ENCODE results near the gene GNL3. TPM values are rescaled to one million over a fixed set of nuclear protein-coding genes. Genes with fewer than 3 reads are reported as not detected.
"Not testable (repeated sequence)": the region's sequence is repeated elsewhere in the genome, so short reads cannot be mapped to it uniquely, and the experiment has no call there.

Gene GNL3
- total RNA-seq, 1 donor from 2014 or later, result 35.2 TPM

DNA sequence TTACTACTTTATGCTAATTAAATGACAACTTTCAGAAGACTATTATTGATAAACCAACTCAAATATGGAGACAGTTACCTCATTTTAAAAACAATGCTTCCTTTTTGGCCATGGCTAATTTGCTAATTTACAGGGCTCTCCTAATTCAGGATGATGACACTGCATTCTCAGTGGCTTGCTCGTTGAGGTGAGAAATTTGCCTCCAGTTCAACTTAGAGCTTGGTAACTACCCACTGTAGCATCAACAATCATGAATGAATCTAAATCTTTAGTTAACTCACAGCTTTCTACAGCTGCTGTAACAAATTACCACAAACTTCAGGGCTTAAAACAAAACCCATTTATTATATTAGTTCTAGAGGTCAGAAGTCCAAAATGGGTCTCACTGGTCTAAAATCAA is 14.2 kb upstream of the GNL3 start:
- DNase-seq, result no peak
- no peaks in the 10 kb centered on the region for H3K27me3 ChIP-seq (ENCODE audit: low read depth)
- no peak overlapping the region for H3K4me3 ChIP-seq
- intact Hi-C loops (cut with DNase I), result no loop called here
- TF ChIP-seq, protein P1, sequence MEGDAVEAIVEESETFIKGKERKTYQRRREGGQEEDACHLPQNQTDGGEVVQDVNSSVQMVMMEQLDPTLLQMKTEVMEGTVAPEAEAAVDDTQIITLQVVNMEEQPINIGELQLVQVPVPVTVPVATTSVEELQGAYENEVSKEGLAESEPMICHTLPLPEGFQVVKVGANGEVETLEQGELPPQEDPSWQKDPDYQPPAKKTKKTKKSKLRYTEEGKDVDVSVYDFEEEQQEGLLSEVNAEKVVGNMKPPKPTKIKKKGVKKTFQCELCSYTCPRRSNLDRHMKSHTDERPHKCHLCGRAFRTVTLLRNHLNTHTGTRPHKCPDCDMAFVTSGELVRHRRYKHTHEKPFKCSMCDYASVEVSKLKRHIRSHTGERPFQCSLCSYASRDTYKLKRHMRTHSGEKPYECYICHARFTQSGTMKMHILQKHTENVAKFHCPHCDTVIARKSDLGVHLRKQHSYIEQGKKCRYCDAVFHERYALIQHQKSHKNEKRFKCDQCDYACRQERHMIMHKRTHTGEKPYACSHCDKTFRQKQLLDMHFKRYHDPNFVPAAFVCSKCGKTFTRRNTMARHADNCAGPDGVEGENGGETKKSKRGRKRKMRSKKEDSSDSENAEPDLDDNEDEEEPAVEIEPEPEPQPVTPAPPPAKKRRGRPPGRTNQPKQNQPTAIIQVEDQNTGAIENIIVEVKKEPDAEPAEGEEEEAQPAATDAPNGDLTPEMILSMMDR (IDR thresholded peaks at IDR 0.05), result no peak
- peaks cover 86% of the 10 kb centered on the region for H3K36me3 ChIP-seq
- H3K4me1 ChIP-seq, result peaks cover 24% of the 10 kb centered on the region
- no peak overlapping the region for H3K27ac ChIP-seq
- no peak for ATAC-seq
- no peaks in the 10 kb centered on the region for H3K9me3 ChIP-seq

- ATAC-seq; intact Hi-C loops (cut with DNase I): not testable (repeated sequence)
- H3K36me3 ChIP-seq, result peaks cover 96% of the 10 kb centered on the region
Measured at GRCh38 chr3:52676201-52676600, 9.6 kb upstream of the GNL3 start.

DNA sequence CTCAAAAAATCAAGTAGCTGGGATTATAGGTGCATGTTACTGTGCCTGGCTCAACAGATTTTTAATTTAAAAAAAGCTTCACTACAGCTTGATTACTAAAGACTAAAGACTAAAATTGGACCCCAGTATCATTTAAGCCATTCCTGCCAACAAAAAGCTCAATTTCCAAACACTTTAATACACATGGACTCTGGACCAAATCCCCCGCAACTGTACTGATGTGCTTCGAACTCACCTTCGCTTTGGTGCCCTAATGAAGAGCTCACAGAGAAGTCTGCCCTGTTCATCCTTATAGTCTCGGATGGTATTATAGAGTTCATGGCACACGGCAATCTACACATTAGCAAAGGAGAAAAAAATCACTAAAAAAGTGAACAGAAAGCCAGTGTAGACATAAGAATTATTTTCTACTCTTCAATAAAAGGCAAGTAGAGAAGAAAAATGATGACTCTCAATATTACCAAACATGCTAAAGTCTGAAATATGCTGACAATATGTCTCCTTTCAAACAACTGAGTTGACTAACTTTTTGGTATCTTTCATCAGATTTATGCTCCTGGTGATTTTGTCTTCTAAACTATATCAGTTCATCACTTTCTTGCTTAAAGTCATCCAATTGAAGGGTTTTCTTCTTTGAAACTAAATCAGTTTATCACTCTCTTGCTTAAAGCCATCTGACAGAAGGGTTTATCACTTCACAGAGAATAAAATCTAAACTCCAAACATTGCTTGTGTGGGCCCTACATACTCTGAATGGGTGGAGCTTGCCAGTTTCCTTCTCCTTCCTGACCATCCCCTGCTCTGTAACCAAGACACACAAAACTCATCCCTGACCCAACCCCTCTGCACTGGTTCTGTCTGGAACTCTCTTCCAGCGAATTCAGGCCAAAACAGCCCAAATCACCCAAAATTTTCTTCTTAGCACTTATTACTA is 7.3 kb upstream of the GNL3 start:
- intact Hi-C loops (cut with DNase I), result no loop called here
- TF ChIP-seq, protein P1 (IDR thresholded peaks at IDR 0.05), result no peak
- DNase-seq (no peak), ATAC-seq (no peak)
- no peaks in the 10 kb centered on the region for H3K27me3 ChIP-seq (ENCODE audit: low read depth)
- H3K36me3 ChIP-seq, result peaks cover 73% of the 10 kb centered on the region
- H3K4me1 ChIP-seq, result peaks cover 34% of the 10 kb centered on the region
- H3K9me3 ChIP-seq, result no peaks in the 10 kb centered on the region
- no peak overlapping the region for H3K4me3 ChIP-seq
- H3K27ac ChIP-seq, result no peak overlapping the region

More at GRCh38 chr3:52676201-52676600, 9.6 kb upstream of the GNL3 start:
- H3K9me3 ChIP-seq; DNase-seq; H3K27ac ChIP-seq; H3K4me3 ChIP-seq; H3K27me3 ChIP-seq (ENCODE audit: low read depth): not testable (repeated sequence)
- peaks cover 23% of the 10 kb centered on the region for H3K4me1 ChIP-seq

DNA sequence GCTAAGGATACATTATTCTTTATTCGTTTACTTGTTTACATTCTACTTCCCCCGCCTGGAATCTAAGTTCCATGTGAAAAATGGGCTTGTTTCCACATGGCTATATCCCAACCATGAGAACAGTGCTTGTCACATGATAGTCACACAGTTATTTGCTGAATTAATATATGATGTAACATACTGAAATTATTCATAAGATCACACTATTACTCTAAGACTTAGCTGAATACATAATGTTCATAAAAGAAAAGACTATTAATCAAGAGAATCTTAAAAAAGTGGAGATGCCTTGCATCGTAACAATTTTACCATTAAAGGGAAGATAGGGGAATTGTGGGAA is 6.7 kb upstream of the GNL3 start:
- peaks cover 67% of the 10 kb centered on the region for H3K36me3 ChIP-seq
- H3K4me3 ChIP-seq, result no peak overlapping the region
- H3K9me3 ChIP-seq, result no peaks in the 10 kb centered on the region
- ATAC-seq (no peak), DNase-seq (no peak)
- H3K27me3 ChIP-seq (ENCODE audit: low read depth), result no peaks in the 10 kb centered on the region
- peaks cover 40% of the 10 kb centered on the region for H3K4me1 ChIP-seq
- TF ChIP-seq, protein P1 (IDR thresholded peaks at IDR 0.05), result no peak
- no peak overlapping the region for H3K27ac ChIP-seq
- intact Hi-C loops (cut with DNase I), result no loop called here

DNA sequence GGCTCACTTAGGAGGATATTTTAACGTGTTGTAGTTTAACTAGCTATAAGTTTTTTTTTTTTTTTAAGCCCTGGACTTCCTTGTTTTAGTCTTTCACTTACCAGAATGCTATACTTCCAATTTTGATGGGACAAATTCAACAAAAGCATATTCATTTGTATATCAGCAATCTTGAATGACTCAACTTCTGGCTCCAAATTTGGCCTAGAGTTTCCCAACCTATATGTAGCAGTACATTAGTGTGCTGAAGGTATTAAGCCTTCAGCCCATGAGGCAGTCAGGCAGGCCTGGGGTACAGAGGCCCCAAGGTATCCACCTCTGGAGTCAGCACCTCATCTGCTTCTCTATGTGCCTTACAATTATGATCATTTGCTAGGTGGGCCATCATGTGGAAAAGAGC is 6.0 kb upstream of the GNL3 start:
- Histone ChIP-seq H3K4me3 (no peak overlapping the region), H3K9me3 (no peaks in the 10 kb centered on the region), H3K4me1 (peaks cover 46% of the 10 kb centered on the region), H3K36me3 (peaks cover 60% of the 10 kb centered on the region), H3K27me3 (ENCODE audit: low read depth) (no peaks in the 10 kb centered on the region), H3K27ac (no peak overlapping the region)
- intact Hi-C loops (cut with DNase I), result no loop called here
- no peak for ATAC-seq
- DNase-seq, result no peak
- TF ChIP-seq, protein P1 (IDR thresholded peaks at IDR 0.05), result no peak

GRCh38 chr3:52681596-52681995 is 4.2 kb upstream of the GNL3 start:
- ATAC-seq (no peak), DNase-seq (no peak)
- Histone ChIP-seq H3K9me3 (no peaks in the 10 kb centered on the region), H3K27ac (peak overlapping the region; percentile 25), H3K4me1 (peaks cover 55% of the 10 kb centered on the region), H3K27me3 (ENCODE audit: low read depth) (no peaks in the 10 kb centered on the region), H3K4me3 (no peak overlapping the region), H3K36me3 (peaks cover 45% of the 10 kb centered on the region)
- intact Hi-C loops (cut with DNase I), result no loop called here
- TF ChIP-seq, protein P1 (IDR thresholded peaks at IDR 0.05), result no peak
